Measurements from ENCODE around the gene BACE2.

DNA sequence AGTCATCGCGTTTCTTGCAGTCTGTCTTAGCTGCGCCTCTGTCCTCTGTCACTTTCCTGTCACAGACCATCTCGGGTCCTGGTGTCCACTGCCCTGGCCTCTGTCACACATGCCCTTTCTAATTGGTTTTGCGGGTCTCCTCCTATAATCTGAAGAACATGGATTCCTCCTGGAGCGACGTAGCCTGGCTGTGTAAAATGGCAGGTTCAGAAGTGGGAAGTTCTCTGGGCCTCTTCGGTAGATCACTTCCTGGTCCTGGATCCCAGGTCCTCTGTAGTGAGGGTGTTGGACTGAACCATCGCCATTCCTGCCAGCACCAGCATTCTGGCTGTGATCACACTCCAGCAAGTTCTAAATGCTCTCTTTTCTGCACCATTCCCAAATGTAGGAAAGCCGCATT lies 149.5 kb downstream of the BACE2 start:
- TF ChIP-seq POLR2A (IDR thresholded peaks at IDR 0.05; ENCODE audit: low read depth, low read length) (no peak), EZH2 (IDR thresholded peaks at IDR 0.05; ENCODE audit: borderline replicate concordance, low read depth, low read length, severe bottlenecking) (no peak)
- TF ChIP-seq, protein P1, sequence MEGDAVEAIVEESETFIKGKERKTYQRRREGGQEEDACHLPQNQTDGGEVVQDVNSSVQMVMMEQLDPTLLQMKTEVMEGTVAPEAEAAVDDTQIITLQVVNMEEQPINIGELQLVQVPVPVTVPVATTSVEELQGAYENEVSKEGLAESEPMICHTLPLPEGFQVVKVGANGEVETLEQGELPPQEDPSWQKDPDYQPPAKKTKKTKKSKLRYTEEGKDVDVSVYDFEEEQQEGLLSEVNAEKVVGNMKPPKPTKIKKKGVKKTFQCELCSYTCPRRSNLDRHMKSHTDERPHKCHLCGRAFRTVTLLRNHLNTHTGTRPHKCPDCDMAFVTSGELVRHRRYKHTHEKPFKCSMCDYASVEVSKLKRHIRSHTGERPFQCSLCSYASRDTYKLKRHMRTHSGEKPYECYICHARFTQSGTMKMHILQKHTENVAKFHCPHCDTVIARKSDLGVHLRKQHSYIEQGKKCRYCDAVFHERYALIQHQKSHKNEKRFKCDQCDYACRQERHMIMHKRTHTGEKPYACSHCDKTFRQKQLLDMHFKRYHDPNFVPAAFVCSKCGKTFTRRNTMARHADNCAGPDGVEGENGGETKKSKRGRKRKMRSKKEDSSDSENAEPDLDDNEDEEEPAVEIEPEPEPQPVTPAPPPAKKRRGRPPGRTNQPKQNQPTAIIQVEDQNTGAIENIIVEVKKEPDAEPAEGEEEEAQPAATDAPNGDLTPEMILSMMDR (IDR thresholded peaks at IDR 0.05; ENCODE audit: extremely low read depth in 1 of 2, insufficient read depth in 1 of 2, low read depth in 1 of 2, low read length in 2 of 2) = no peak
- TF ChIP-seq, protein P2, sequence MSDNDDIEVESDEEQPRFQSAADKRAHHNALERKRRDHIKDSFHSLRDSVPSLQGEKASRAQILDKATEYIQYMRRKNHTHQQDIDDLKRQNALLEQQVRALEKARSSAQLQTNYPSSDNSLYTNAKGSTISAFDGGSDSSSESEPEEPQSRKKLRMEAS (IDR thresholded peaks at IDR 0.05; ENCODE audit: insufficient read depth, insufficient read length) = no peak
